Motor neuron (in vitro differentiated cells): Measurements from ENCODE around the gene TMEM117. TPM values are rescaled to one million over a fixed set of nuclear protein-coding genes. Genes with fewer than 3 reads are reported as not detected.
"Not testable (repeated sequence)": the region's sequence is repeated elsewhere in the genome, so short reads cannot be mapped to it uniquely, and the experiment has no call there.

Experiments used
- ATAC-seq, 8 experiments: fragments of 200-7000 bp; cut with Tn5 transposase; replicated peaks in 6 of 8; 2 replicates each; pipeline ENCODE4 v1.8.0; 2021; ENCODE audit warnings: mild to moderate bottlenecking in 8 of 8, moderate library complexity in 8 of 8
- H3K27ac ChIP-seq, 2 donors: fragments of 250-450 bp; sonication (Bioruptor Pico); 2 replicates each; pipeline ENCODE4 v1.9.0; 2021; ENCODE audit warnings: antibody characterized with exemption in 2 of 2, mild to moderate bottlenecking in 2 of 2, moderate library complexity in 1 of 2
- H3K4me1 ChIP-seq, 2 donors: fragments of 250-450 bp; sonication (Bioruptor Pico); replicated peaks in 1 of 2; 2 replicates each; pipeline ENCODE4 v1.6.1; 2021; ENCODE audit warnings: antibody characterized with exemption in 2 of 2, mild to moderate bottlenecking in 2 of 2, moderate library complexity in 1 of 2
- H3K4me3 ChIP-seq, 5 donors: fragments of 250-450 bp; sonication (Bioruptor Pico); 2 replicates each; pipeline ENCODE4 v1.9.0; 2021; ENCODE audit warnings: antibody characterized with exemption in 5 of 5, mild to moderate bottlenecking in 5 of 5, moderate library complexity in 4 of 5
- WGBS, 10 experiments: fragments of 450-650 bp; shearing (Covaris generic); methylation state at CpG; one replicate each; pipeline ENCODE4 v1.0.0; 2022; 5-methylcytosine and 5-hydroxymethylcytosine counted together
- in situ Hi-C, 9 experiments: fragments of 400-800 bp; cut with MboI; loops; one replicate each; pipeline ENCODE4 v1.15.0; 2021; ENCODE audit warnings: low sequenced_read_pairs in 9 of 9, low pct_unique_long_range_greater_than_20kb in 2 of 9; ENCODE audit not compliant: unreplicated experiment in 9 of 9
- total RNA-seq, 8 experiments: library from RNA; unstranded; fragments of 300-600 nt; gene quantifications; 2 replicates each; pipeline versions ENCODE4 v1.2.3 to v1.2.4, GENCODE V29; 2022

Gene TMEM117
- total RNA-seq, 8 experiments from 2014 or later = 3.1 to 13.2 (median 7.0) TPM

- H3K27ac ChIP-seq = no peak overlapping the region
- 24 to 100% (median 79%) methylated on average over 1 to 3 of the region's 3 CpGs; no CpG with 5 or more reads in 2 of the 10 experiments for WGBS, 10 experiments
- in situ Hi-C loops = no loop called here
- no peak overlapping the region for H3K4me3 ChIP-seq
- no peak for ATAC-seq
- H3K4me1 ChIP-seq = no peaks in the 10 kb centered on the region
Observed at GRCh38 chr12:43815416-43815815, 20.5 kb upstream of the TMEM117 start.

- Histone ChIP-seq H3K4me1 (no peaks in the 10 kb centered on the region), H3K27ac (no peak overlapping the region), H3K4me3 (no peak overlapping the region)
- no peak for ATAC-seq
- WGBS, 10 experiments = 33 to 100% (median 83%) methylated on average over 1 to 3 of the region's 3 CpGs; no CpG with 5 or more reads in 1 of the 10 experiments
- in situ Hi-C loops = no loop called here
Observed at GRCh38 chr12:43816168-43816567, 19.7 kb upstream of the TMEM117 start.

- no peak overlapping the region for H3K27ac ChIP-seq
- no peak overlapping the region for H3K4me3 ChIP-seq
- ATAC-seq = no peak
- in situ Hi-C loops = no loop called here
- H3K4me1 ChIP-seq = no peaks in the 10 kb centered on the region
- WGBS, 10 experiments = 0 to 89% (median 75%) methylated on average over 1 to 8 of the region's 8 CpGs; no CpG with 5 or more reads in 4 of the 10 experiments
Observed at GRCh38 chr12:43824207-43824775, 11.6 kb upstream of the TMEM117 start.

GRCh38 chr12:43826681-43827080 lies 9.2 kb upstream of the TMEM117 start:
- ATAC-seq = peak in 1 of 8 experiments; percentile 28
- no peak overlapping the region for H3K27ac ChIP-seq
- H3K4me1 ChIP-seq = no peaks in the 10 kb centered on the region
- in situ Hi-C loops = no loop called here
- H3K4me3 ChIP-seq = no peak overlapping the region
- WGBS, 10 experiments = 67 to 100% (median 87%) methylated on average over 1 to 3 of the region's 3 CpGs; no CpG with 5 or more reads in 2 of the 10 experiments

- in situ Hi-C loops = no loop called here
- no peak overlapping the region for H3K4me3 ChIP-seq
- H3K4me1 ChIP-seq = no peaks in the 10 kb centered on the region
- 0 to 100% (median 35%) methylated on average over 1 of the region's 1 CpG; no CpG with 5 or more reads in 2 of the 10 experiments for WGBS, 10 experiments
- H3K27ac ChIP-seq = no peak overlapping the region
- ATAC-seq = peak in 2 of 8 experiments; percentile 69 to 78
Observed at GRCh38 chr12:43827093-43827492, 8.8 kb upstream of the TMEM117 start.

- in situ Hi-C loops = no loop called here
Observed at GRCh38 chr12:43832463-43833168, 3.3 kb upstream of the TMEM117 start.

GRCh38 chr12:43835264-43835655 lies 621 bp upstream of the TMEM117 start:
- in situ Hi-C loops = no loop called here
- 0 to 100% (median 100%) methylated on average over 1 to 3 of the region's 6 CpGs; no CpG with 5 or more reads in 3 of the 10 experiments for WGBS, 10 experiments
- Histone ChIP-seq H3K4me3 (peak overlapping the region; percentile 48 to 89 (median 57)), H3K27ac (no peak overlapping the region), H3K4me1 (peaks cover 0 to 4% of the 10 kb centered on the region in 2 donors)
- ATAC-seq = peak; percentile 4 to 29 (median 16)

More at GRCh38 chr12:43832463-43833168, 3.3 kb upstream of the TMEM117 start:
- ATAC-seq = no peak
- no peak overlapping the region for H3K4me3 ChIP-seq
- H3K4me1 ChIP-seq = peaks cover 0 to 4% of the 10 kb centered on the region in 2 donors
- H3K27ac ChIP-seq = no peak overlapping the region
- WGBS, 10 experiments = 40 to 100% (median 81%) methylated on average over 1 to 4 of the region's 4 CpGs; no CpG with 5 or more reads in 1 of the 10 experiments

GRCh38 chr12:43836475-43836989 lies 651 bp downstream of the TMEM117 start:
- WGBS, 10 experiments = 0 to 29% (median 16%) methylated on average over 2 to 7 of the region's 8 CpGs; no CpG with 5 or more reads in 1 of the 10 experiments
- Histone ChIP-seq H3K4me1 (peaks cover 0 to 4% of the 10 kb centered on the region in 2 donors), H3K27ac (peak overlapping the region in 1 of 2 donors; percentile 47), H3K4me3 (peak overlapping the region; percentile 48 to 89 (median 57))
- in situ Hi-C loops = no loop called here
- ATAC-seq = peak; percentile 4 to 73 (median 29)

GRCh38 chr12:43840338-43840737 lies 4.5 kb downstream of the TMEM117 start:
- Histone ChIP-seq H3K27ac (no peak overlapping the region), H3K4me3 (no peak overlapping the region), H3K4me1 (peaks cover 0 to 2% of the 10 kb centered on the region in 2 donors)
- ATAC-seq = no peak
- in situ Hi-C loops = no loop called here
- WGBS, 10 experiments = 65 to 94% (median 86%) methylated on average over 1 to 4 of the region's 4 CpGs; no CpG with 5 or more reads in 2 of the 10 experiments

- Histone ChIP-seq H3K4me3 (no peak overlapping the region), H3K4me1 (no peaks in the 10 kb centered on the region), H3K27ac (no peak overlapping the region)
- WGBS, 10 experiments = 67 to 100% (median 93%) methylated on average over 1 to 3 of the region's 3 CpGs; no CpG with 5 or more reads in 1 of the 10 experiments
- in situ Hi-C loops = no loop called here
- no peak for ATAC-seq
Observed at GRCh38 chr12:43841253-43841652, 5.4 kb downstream of the TMEM117 start.

- no peak for ATAC-seq
- in situ Hi-C loops = no loop called here
- H3K27ac ChIP-seq = no peak overlapping the region
- H3K4me1 ChIP-seq = peaks cover 0 to 4% of the 10 kb centered on the region in 2 donors
- no peak overlapping the region for H3K4me3 ChIP-seq
- WGBS, 10 experiments = 100% methylated on average over 1 of the region's 1 CpG; no CpG with 5 or more reads in 5 of the 10 experiments
Observed at GRCh38 chr12:43842259-43842658, 6.4 kb downstream of the TMEM117 start.

GRCh38 chr12:43847425-43848225 lies 11.7 kb downstream of the TMEM117 start:
- WGBS, 10 experiments = 29 to 100% (median 93%) methylated on average over 1 to 2 of the region's 4 CpGs; no CpG with 5 or more reads in 4 of the 10 experiments
- H3K4me1 ChIP-seq, H3K4me3 ChIP-seq, in situ Hi-C loops: not testable (repeated sequence)
- peak; percentile 57 to 99 (median 96) for ATAC-seq
- H3K27ac ChIP-seq = peak overlapping the region in 1 of 2 donors; percentile 58

GRCh38 chr12:43848226-43848507 lies 12.3 kb downstream of the TMEM117 start:
- no peak for ATAC-seq
- peaks cover 3 to 8% of the 10 kb centered on the region in 2 donors for H3K4me1 ChIP-seq
- WGBS, 10 experiments = 83 to 100% (median 98%) methylated on average over 1 to 4 of the region's 4 CpGs; no CpG with 5 or more reads in 1 of the 10 experiments
- H3K4me3 ChIP-seq = no peak overlapping the region
- in situ Hi-C loops = no loop called here
- H3K27ac ChIP-seq = no peak overlapping the region
